ENCODE data around the gene PTPRD. TPM values are rescaled to one million over a fixed set of nuclear protein-coding genes. Genes with fewer than 3 reads are reported as not detected.
A peak's percentile ranks its signal among the peaks of the same experiment; 100 is the strongest.

Gene PTPRD
- total and polyA plus RNA-seq, 4 donors, result 97.4 to 229 (median 161) TPM

- Histone ChIP-seq H3K36me3 (ENCODE audit: control insufficient read depth, insufficient read depth, low read length) (no peaks in the 10 kb centered on the region), H3K4me1 (ENCODE audit: control insufficient read depth, insufficient read depth, low read length) (no peaks in the 10 kb centered on the region), H3K4me3 (ENCODE audit: low read depth, low read length) (no peak overlapping the region), H3K9me3 (ENCODE audit: control insufficient read depth, insufficient read depth, low read length) (no peaks in the 10 kb centered on the region), H3K27ac (ENCODE audit: low read depth, low read length) (no peak overlapping the region), H3K27me3 (ENCODE audit: control insufficient read depth, insufficient read depth, low read length) (no peaks in the 10 kb centered on the region)
- DNase-seq (ENCODE audit: low read depth in 4 of 6, low spot score in 6 of 6), result no peak
These were observed 580.6 kb downstream of the PTPRD start for GRCh38 chr9:10032166-10032565.

- no CpG with 5 or more reads among the region's 5 CpGs for WGBS (ENCODE audit: insufficient coverage)
These were observed 586.3 kb downstream of the PTPRD start for GRCh38 chr9:10026443-10026984.

GRCh38 chr9:10015755-10016154, 597.0 kb downstream of the PTPRD start:
- no peaks in the 10 kb centered on the region for H3K36me3 ChIP-seq (ENCODE audit: control insufficient read depth, insufficient read depth, low read length)
- H3K4me3 ChIP-seq (ENCODE audit: low read depth, low read length), result no peak overlapping the region
- WGBS (ENCODE audit: insufficient coverage), result no CpG with 5 or more reads among the region's 1 CpG
- H3K9me3 ChIP-seq (ENCODE audit: control insufficient read depth, insufficient read depth, low read length), result no peaks in the 10 kb centered on the region
- DNase-seq (ENCODE audit: low read depth in 4 of 6, low spot score in 6 of 6), result no peak
- no peak overlapping the region for H3K27ac ChIP-seq (ENCODE audit: low read depth, low read length)
- H3K4me1 ChIP-seq (ENCODE audit: control insufficient read depth, insufficient read depth, low read length), result no peaks in the 10 kb centered on the region
- no peaks in the 10 kb centered on the region for H3K27me3 ChIP-seq (ENCODE audit: control insufficient read depth, insufficient read depth, low read length)

More at GRCh38 chr9:10026443-10026984, 586.3 kb downstream of the PTPRD start:
- DNase-seq (ENCODE audit: low read depth in 4 of 6, low spot score in 6 of 6), result peak in 1 of 6 donors; percentile 48
- Histone ChIP-seq H3K27me3 (ENCODE audit: control insufficient read depth, insufficient read depth, low read length) (no peaks in the 10 kb centered on the region), H3K27ac (ENCODE audit: low read depth, low read length) (no peak overlapping the region), H3K9me3 (ENCODE audit: control insufficient read depth, insufficient read depth, low read length) (no peaks in the 10 kb centered on the region), H3K4me3 (ENCODE audit: low read depth, low read length) (no peak overlapping the region), H3K4me1 (ENCODE audit: control insufficient read depth, insufficient read depth, low read length) (no peaks in the 10 kb centered on the region), H3K36me3 (ENCODE audit: control insufficient read depth, insufficient read depth, low read length) (no peaks in the 10 kb centered on the region)

GRCh38 chr9:10014889-10015288, 597.9 kb downstream of the PTPRD start:
- H3K9me3 ChIP-seq (ENCODE audit: control insufficient read depth, insufficient read depth, low read length), result no peaks in the 10 kb centered on the region
- no peak overlapping the region for H3K27ac ChIP-seq (ENCODE audit: low read depth, low read length)
- H3K4me1 ChIP-seq (ENCODE audit: control insufficient read depth, insufficient read depth, low read length), result no peaks in the 10 kb centered on the region
- no peaks in the 10 kb centered on the region for H3K36me3 ChIP-seq (ENCODE audit: control insufficient read depth, insufficient read depth, low read length)
- no peak overlapping the region for H3K4me3 ChIP-seq (ENCODE audit: low read depth, low read length)
- DNase-seq (ENCODE audit: low read depth in 4 of 6, low spot score in 6 of 6), result peak in 1 of 6 donors; percentile 71
- WGBS (ENCODE audit: insufficient coverage), result no CpG with 5 or more reads among the region's 2 CpGs
- H3K27me3 ChIP-seq (ENCODE audit: control insufficient read depth, insufficient read depth, low read length), result no peaks in the 10 kb centered on the region

GRCh38 chr9:10009401-10009800, 603.4 kb downstream of the PTPRD start:
- H3K36me3 ChIP-seq (ENCODE audit: control insufficient read depth, insufficient read depth, low read length), result no peaks in the 10 kb centered on the region
- H3K4me3 ChIP-seq (ENCODE audit: low read depth, low read length), result no peak overlapping the region
- DNase-seq (ENCODE audit: low read depth in 4 of 6, low spot score in 6 of 6), result no peak
- no CpG with 5 or more reads among the region's 3 CpGs for WGBS (ENCODE audit: insufficient coverage)
- no peaks in the 10 kb centered on the region for H3K4me1 ChIP-seq (ENCODE audit: control insufficient read depth, insufficient read depth, low read length)
- H3K9me3 ChIP-seq (ENCODE audit: control insufficient read depth, insufficient read depth, low read length), result no peaks in the 10 kb centered on the region
- H3K27ac ChIP-seq (ENCODE audit: low read depth, low read length), result no peak overlapping the region
- H3K27me3 ChIP-seq (ENCODE audit: control insufficient read depth, insufficient read depth, low read length), result no peaks in the 10 kb centered on the region

- no peaks in the 10 kb centered on the region for H3K27me3 ChIP-seq (ENCODE audit: control insufficient read depth, insufficient read depth, low read length)
- no CpG with 5 or more reads among the region's 1 CpG for WGBS (ENCODE audit: insufficient coverage)
- no peaks in the 10 kb centered on the region for H3K4me1 ChIP-seq (ENCODE audit: control insufficient read depth, insufficient read depth, low read length)
- DNase-seq (ENCODE audit: low read depth in 4 of 6, low spot score in 6 of 6), result peak in 1 of 6 donors; percentile 47
- no peaks in the 10 kb centered on the region for H3K36me3 ChIP-seq (ENCODE audit: control insufficient read depth, insufficient read depth, low read length)
- no peaks in the 10 kb centered on the region for H3K9me3 ChIP-seq (ENCODE audit: control insufficient read depth, insufficient read depth, low read length)
- H3K27ac ChIP-seq (ENCODE audit: low read depth, low read length), result no peak overlapping the region
- H3K4me3 ChIP-seq (ENCODE audit: low read depth, low read length), result no peak overlapping the region
These were observed 604.6 kb downstream of the PTPRD start for GRCh38 chr9:10008101-10008799.

GRCh38 chr9:10007356-10007755, 605.4 kb downstream of the PTPRD start:
- H3K9me3 ChIP-seq (ENCODE audit: control insufficient read depth, insufficient read depth, low read length), result no peaks in the 10 kb centered on the region
- no CpG with 5 or more reads among the region's 5 CpGs for WGBS (ENCODE audit: insufficient coverage)
- H3K27ac ChIP-seq (ENCODE audit: low read depth, low read length), result no peak overlapping the region

GRCh38 chr9:10005206-10005605, 607.6 kb downstream of the PTPRD start:
- Histone ChIP-seq H3K4me3 (ENCODE audit: low read depth, low read length) (no peak overlapping the region), H3K4me1 (ENCODE audit: control insufficient read depth, insufficient read depth, low read length) (no peaks in the 10 kb centered on the region), H3K27ac (ENCODE audit: low read depth, low read length) (no peak overlapping the region), H3K27me3 (ENCODE audit: control insufficient read depth, insufficient read depth, low read length) (no peaks in the 10 kb centered on the region), H3K9me3 (ENCODE audit: control insufficient read depth, insufficient read depth, low read length) (no peaks in the 10 kb centered on the region), H3K36me3 (ENCODE audit: control insufficient read depth, insufficient read depth, low read length) (no peaks in the 10 kb centered on the region)
- WGBS (ENCODE audit: insufficient coverage), result 80% methylated on average over 2 of the region's 4 CpGs
- DNase-seq (ENCODE audit: low read depth in 4 of 6, low spot score in 6 of 6), result no peak

More at GRCh38 chr9:10007356-10007755, 605.4 kb downstream of the PTPRD start:
- no peaks in the 10 kb centered on the region for H3K36me3 ChIP-seq (ENCODE audit: control insufficient read depth, insufficient read depth, low read length)
- no peak overlapping the region for H3K4me3 ChIP-seq (ENCODE audit: low read depth, low read length)
- no peaks in the 10 kb centered on the region for H3K4me1 ChIP-seq (ENCODE audit: control insufficient read depth, insufficient read depth, low read length)
- DNase-seq (ENCODE audit: low read depth in 4 of 6, low spot score in 6 of 6), result peak in 1 of 6 donors; percentile 61
- no peaks in the 10 kb centered on the region for H3K27me3 ChIP-seq (ENCODE audit: control insufficient read depth, insufficient read depth, low read length)

- H3K27ac ChIP-seq (ENCODE audit: low read depth, low read length), result no peak overlapping the region
- H3K4me1 ChIP-seq (ENCODE audit: control insufficient read depth, insufficient read depth, low read length), result no peaks in the 10 kb centered on the region
These were observed 609.8 kb downstream of the PTPRD start for GRCh38 chr9:10003047-10003446.

GRCh38 chr9:10000669-10001068, 612.1 kb downstream of the PTPRD start:
- H3K4me1 ChIP-seq (ENCODE audit: control insufficient read depth, insufficient read depth, low read length), result no peaks in the 10 kb centered on the region
- no peak for DNase-seq (ENCODE audit: low read depth in 4 of 6, low spot score in 6 of 6)
- no peak overlapping the region for H3K4me3 ChIP-seq (ENCODE audit: low read depth, low read length)
- no peaks in the 10 kb centered on the region for H3K36me3 ChIP-seq (ENCODE audit: control insufficient read depth, insufficient read depth, low read length)
- H3K27ac ChIP-seq (ENCODE audit: low read depth, low read length), result no peak overlapping the region
- WGBS (ENCODE audit: insufficient coverage), result 90% methylated on average over 5 of the region's 9 CpGs
- H3K27me3 ChIP-seq (ENCODE audit: control insufficient read depth, insufficient read depth, low read length), result no peaks in the 10 kb centered on the region
- no peaks in the 10 kb centered on the region for H3K9me3 ChIP-seq (ENCODE audit: control insufficient read depth, insufficient read depth, low read length)

More at GRCh38 chr9:10003047-10003446, 609.8 kb downstream of the PTPRD start:
- no peak overlapping the region for H3K4me3 ChIP-seq (ENCODE audit: low read depth, low read length)
- H3K36me3 ChIP-seq (ENCODE audit: control insufficient read depth, insufficient read depth, low read length), result no peaks in the 10 kb centered on the region
- no peak for DNase-seq (ENCODE audit: low read depth in 4 of 6, low spot score in 6 of 6)
- no peaks in the 10 kb centered on the region for H3K9me3 ChIP-seq (ENCODE audit: control insufficient read depth, insufficient read depth, low read length)
- no peaks in the 10 kb centered on the region for H3K27me3 ChIP-seq (ENCODE audit: control insufficient read depth, insufficient read depth, low read length)

Data from spinal cord (tissue), 10 donors.